Neural cell (in vitro differentiated cells): ENCODE results near the gene CLEC1B. TPM values are rescaled to one million over a fixed set of nuclear protein-coding genes. Genes with fewer than 3 reads are reported as not detected.

Source experiments
- H2AFZ ChIP-seq: fragments of 200-600, 300-800 bp; sonication (generic), shearing (Covaris generic); 2 replicates; pipeline ENCODE4 v1.6.0; 2014; ENCODE audit warnings: low read depth, mild to moderate bottlenecking, antibody characterized with exemption, low read length, moderate library complexity
- H3F3A ChIP-seq: fragments of 200-600 bp; shearing (Covaris generic); 2 replicates; pipeline ENCODE4 v1.6.1; 2016; ENCODE audit warnings: mild to moderate bottlenecking, moderate library complexity, mixed read lengths, antibody characterized with exemption, low read length; ENCODE audit not compliant: insufficient read depth, poor library complexity, severe bottlenecking
- H3K27ac ChIP-seq: fragments of 200-600, 300-800 bp; sonication (generic), shearing (Covaris generic); 2 replicates; pipeline ENCODE4 v1.5.1; 2014; ENCODE audit warnings: mild to moderate bottlenecking, low read length, moderate library complexity
- H3K27me3 ChIP-seq: fragments of 300-800, 200-600 bp; sonication (generic), shearing (Covaris generic); 2 replicates; pipeline ENCODE4 v1.6.0; 2014; ENCODE audit warnings: mild to moderate bottlenecking, low read depth, low read length, moderate library complexity; ENCODE audit not compliant: insufficient read depth
- H3K36me3 ChIP-seq: fragments of 300-800, 200-600 bp; sonication (generic), shearing (Covaris generic); 2 replicates; pipeline ENCODE4 v1.5.1; 2014; ENCODE audit warnings: mild to moderate bottlenecking, antibody characterized with exemption, low read length, moderate library complexity; ENCODE audit not compliant: insufficient read depth
- H3K4me2 ChIP-seq: fragments of 300-800, 200-600 bp; sonication (generic), shearing (Covaris generic); 2 replicates; pipeline ENCODE4 v1.6.0; 2014; ENCODE audit warnings: mild to moderate bottlenecking, low read length
- H3K4me3 ChIP-seq: fragments of 300-800, 200-600 bp; sonication (generic), shearing (Covaris generic); 2 replicates; pipeline ENCODE4 v1.5.1; 2014; ENCODE audit warnings: mild to moderate bottlenecking, low read length, moderate library complexity
- H3K79me2 ChIP-seq: fragments of 200-600 bp; shearing (Covaris generic); replicated peaks from 2 replicates; pipeline ENCODE4 v1.6.0; 2014; ENCODE audit warnings: mild to moderate bottlenecking, low read length, moderate library complexity; ENCODE audit not compliant: insufficient read depth
- H3K9ac ChIP-seq: fragments of 300-800, 200-600 bp; sonication (generic), shearing (Covaris generic); 2 replicates; pipeline ENCODE4 v1.6.1; 2016; ENCODE audit warnings: mild to moderate bottlenecking, low read length, mixed read lengths
- H3K9me2 ChIP-seq: fragments of 200-600 bp; shearing (Covaris generic); 2 replicates; pipeline ENCODE4 v1.6.1; 2016; ENCODE audit warnings: mild to moderate bottlenecking, low read length, mixed read lengths; ENCODE audit not compliant: insufficient read depth
- H3K9me3 ChIP-seq: fragments of 200-600, 300-800 bp; sonication (generic), shearing (Covaris generic); 2 replicates; pipeline ENCODE4 v1.6.1; 2016; ENCODE audit warnings: mild to moderate bottlenecking, mixed run types, low read length, moderate library complexity, mixed read lengths
- H4K20me1 ChIP-seq: fragments of 200-600 bp; shearing (Covaris generic); 2 replicates; pipeline ENCODE4 v1.6.1; 2016; ENCODE audit warnings: mild to moderate bottlenecking, mixed run types; ENCODE audit not compliant: insufficient read depth
- EP300 ChIP-seq: fragments of 450-650 bp; conservative IDR thresholded peaks from 2 replicates; pipeline ENCODE4 v1.6.1; 2014; ENCODE audit warnings: antibody characterized with exemption, mild to moderate bottlenecking, moderate library complexity; ENCODE audit not compliant: poor library complexity, severe bottlenecking
- EZH2 ChIP-seq: fragments of 200-600, 300-800 bp; shearing (Covaris generic), sonication (generic); IDR thresholded peaks from 2 replicates; pipeline ENCODE4 v1.6.1; 2014; ENCODE audit warnings: antibody characterized with exemption, low read length, borderline replicate concordance, mild to moderate bottlenecking; ENCODE audit not compliant: insufficient read depth, poor library complexity, severe bottlenecking
- MXI1 ChIP-seq: fragments of 450-650 bp; conservative IDR thresholded peaks from 2 replicates; pipeline ENCODE4 v1.6.1; 2014; ENCODE audit warnings: antibody characterized with exemption, mild to moderate bottlenecking; ENCODE audit not compliant: poor library complexity, severe bottlenecking
- POLR2AphosphoS5 ChIP-seq: IDR thresholded peaks from 2 replicates; pipeline ENCODE4 v1.6.1; 2012
- RAD21 ChIP-seq: fragments of 450-650 bp; conservative IDR thresholded peaks from 2 replicates; pipeline ENCODE4 v1.6.1; 2014; ENCODE audit warnings: antibody characterized with exemption, mild to moderate bottlenecking, moderate library complexity
- SMC3 ChIP-seq: fragments of 450-650 bp; conservative IDR thresholded peaks from 2 replicates; pipeline ENCODE4 v1.6.1; 2014; ENCODE audit warnings: antibody characterized with exemption, mild to moderate bottlenecking, moderate library complexity; ENCODE audit not compliant: poor library complexity
- TAF1 ChIP-seq: IDR thresholded peaks from 2 replicates; pipeline ENCODE4 v1.6.1; 2012; ENCODE audit warnings: low read depth
- polyA plus RNA-seq: library from polyadenylated mRNA; depleted of rRNA; stranded (reverse); fragments of >200 nt; gene quantifications from 2 replicates; pipeline ENCODE4 v1.2.3, GENCODE V29; 2014
- TF ChIP-seq, protein P1 (sequence below): IDR thresholded peaks from 2 replicates; pipeline ENCODE4 v1.6.1; 2012; ENCODE audit warnings: borderline replicate concordance
- TF ChIP-seq, protein P2 (sequence below): fragments of 450-650 bp; IDR thresholded peaks from 2 replicates; pipeline ENCODE4 v1.5.1; 2014; ENCODE audit warnings: antibody characterized with exemption, mild to moderate bottlenecking, moderate library complexity; ENCODE audit not compliant: poor library complexity, severe bottlenecking

The CLEC1B gene
- polyA plus RNA-seq, 1 donor from 2014 or later = not detected

DNA sequence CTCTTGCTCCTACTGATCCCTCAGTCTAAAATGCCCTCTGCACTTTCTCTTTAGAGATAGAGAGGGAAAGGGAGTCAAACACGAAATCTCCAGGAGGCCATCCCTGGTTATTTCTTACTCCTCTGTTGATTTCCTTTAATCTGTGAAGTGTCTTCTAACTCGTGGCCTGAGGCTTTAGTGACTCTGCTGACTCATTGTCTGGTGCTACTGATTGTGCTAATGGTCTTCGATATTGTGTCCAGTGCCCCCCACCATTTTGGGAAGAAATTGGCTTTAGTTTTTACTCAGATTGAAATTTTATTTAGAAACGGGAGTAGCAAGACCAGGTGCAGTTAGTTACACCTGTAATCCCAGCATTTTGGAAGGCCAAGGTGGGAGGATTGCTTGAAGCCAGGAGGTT, 32.4 kb upstream of the CLEC1B start:
- no peak overlapping the region for H3K27ac ChIP-seq
- TF ChIP-seq, protein P1, sequence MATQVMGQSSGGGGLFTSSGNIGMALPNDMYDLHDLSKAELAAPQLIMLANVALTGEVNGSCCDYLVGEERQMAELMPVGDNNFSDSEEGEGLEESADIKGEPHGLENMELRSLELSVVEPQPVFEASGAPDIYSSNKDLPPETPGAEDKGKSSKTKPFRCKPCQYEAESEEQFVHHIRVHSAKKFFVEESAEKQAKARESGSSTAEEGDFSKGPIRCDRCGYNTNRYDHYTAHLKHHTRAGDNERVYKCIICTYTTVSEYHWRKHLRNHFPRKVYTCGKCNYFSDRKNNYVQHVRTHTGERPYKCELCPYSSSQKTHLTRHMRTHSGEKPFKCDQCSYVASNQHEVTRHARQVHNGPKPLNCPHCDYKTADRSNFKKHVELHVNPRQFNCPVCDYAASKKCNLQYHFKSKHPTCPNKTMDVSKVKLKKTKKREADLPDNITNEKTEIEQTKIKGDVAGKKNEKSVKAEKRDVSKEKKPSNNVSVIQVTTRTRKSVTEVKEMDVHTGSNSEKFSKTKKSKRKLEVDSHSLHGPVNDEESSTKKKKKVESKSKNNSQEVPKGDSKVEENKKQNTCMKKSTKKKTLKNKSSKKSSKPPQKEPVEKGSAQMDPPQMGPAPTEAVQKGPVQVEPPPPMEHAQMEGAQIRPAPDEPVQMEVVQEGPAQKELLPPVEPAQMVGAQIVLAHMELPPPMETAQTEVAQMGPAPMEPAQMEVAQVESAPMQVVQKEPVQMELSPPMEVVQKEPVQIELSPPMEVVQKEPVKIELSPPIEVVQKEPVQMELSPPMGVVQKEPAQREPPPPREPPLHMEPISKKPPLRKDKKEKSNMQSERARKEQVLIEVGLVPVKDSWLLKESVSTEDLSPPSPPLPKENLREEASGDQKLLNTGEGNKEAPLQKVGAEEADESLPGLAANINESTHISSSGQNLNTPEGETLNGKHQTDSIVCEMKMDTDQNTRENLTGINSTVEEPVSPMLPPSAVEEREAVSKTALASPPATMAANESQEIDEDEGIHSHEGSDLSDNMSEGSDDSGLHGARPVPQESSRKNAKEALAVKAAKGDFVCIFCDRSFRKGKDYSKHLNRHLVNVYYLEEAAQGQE = no peak
- no peak for TF ChIP-seq POLR2AphosphoS5
- TF ChIP-seq EZH2 = no peak
- no peak for TF ChIP-seq SMC3
- no peak for TF ChIP-seq MXI1
- no peak for TF ChIP-seq TAF1
- no peak for TF ChIP-seq RAD21
- TF ChIP-seq, protein P2, sequence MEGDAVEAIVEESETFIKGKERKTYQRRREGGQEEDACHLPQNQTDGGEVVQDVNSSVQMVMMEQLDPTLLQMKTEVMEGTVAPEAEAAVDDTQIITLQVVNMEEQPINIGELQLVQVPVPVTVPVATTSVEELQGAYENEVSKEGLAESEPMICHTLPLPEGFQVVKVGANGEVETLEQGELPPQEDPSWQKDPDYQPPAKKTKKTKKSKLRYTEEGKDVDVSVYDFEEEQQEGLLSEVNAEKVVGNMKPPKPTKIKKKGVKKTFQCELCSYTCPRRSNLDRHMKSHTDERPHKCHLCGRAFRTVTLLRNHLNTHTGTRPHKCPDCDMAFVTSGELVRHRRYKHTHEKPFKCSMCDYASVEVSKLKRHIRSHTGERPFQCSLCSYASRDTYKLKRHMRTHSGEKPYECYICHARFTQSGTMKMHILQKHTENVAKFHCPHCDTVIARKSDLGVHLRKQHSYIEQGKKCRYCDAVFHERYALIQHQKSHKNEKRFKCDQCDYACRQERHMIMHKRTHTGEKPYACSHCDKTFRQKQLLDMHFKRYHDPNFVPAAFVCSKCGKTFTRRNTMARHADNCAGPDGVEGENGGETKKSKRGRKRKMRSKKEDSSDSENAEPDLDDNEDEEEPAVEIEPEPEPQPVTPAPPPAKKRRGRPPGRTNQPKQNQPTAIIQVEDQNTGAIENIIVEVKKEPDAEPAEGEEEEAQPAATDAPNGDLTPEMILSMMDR = no peak
- no peak for TF ChIP-seq EP300
- H3K4me2 ChIP-seq = no peak overlapping the region

DNA sequence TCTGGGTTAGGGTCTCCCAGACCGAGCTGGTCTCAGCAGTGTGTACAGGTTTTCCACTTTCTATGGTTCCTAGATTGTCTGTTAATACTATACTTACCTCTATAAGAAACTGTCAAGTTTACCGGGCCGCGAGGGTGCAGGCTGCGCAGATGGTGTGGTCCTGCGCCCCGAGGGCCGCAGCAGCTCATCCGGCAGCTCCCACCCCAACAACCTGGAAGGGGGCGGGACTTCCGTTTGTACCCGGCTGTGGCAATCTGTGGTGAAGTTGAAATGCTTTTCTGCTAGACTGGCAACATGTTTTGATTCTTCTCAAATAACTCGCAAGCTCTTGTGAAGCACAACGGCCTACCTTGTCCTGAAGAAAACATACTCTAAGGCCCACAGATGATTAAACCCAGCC, 31.5 kb upstream of the CLEC1B start, which contains the start of gene CLEC9A:
Gene CLEC9A, plus strand, starts transcription at position 237 of the 400 bp plus-strand sequence. CDS start 22,006 bp downstream, outside the sequence.
- H4K20me1 ChIP-seq = no peaks in the 10 kb centered on the region
- TF ChIP-seq, protein P1 = no peak
- no peak for TF ChIP-seq EZH2
- TF ChIP-seq MXI1 = no peak
- no peak for TF ChIP-seq TAF1
- no peak for TF ChIP-seq SMC3
- TF ChIP-seq EP300 = no peak
- no peak for TF ChIP-seq POLR2AphosphoS5
- TF ChIP-seq, protein P2 = no peak
- TF ChIP-seq RAD21 = no peak
- no peak within 1 kb of the TSS for H3K27ac ChIP-seq
- no peaks in the 10 kb centered on the region for H3K27me3 ChIP-seq
- H3K4me2 ChIP-seq = no peak within 1 kb of the TSS
- no peaks in the 10 kb centered on the region for H3K36me3 ChIP-seq
- no peaks in the 10 kb centered on the region for H3K79me2 ChIP-seq
- H2AFZ ChIP-seq = no peak within 1 kb of the TSS
- no peak within 1 kb of the TSS for H3K9ac ChIP-seq
- no peaks in the 10 kb centered on the region for H3K9me2 ChIP-seq
- H3F3A ChIP-seq = no peaks in the 10 kb centered on the region
- no peaks in the 10 kb centered on the region for H3K9me3 ChIP-seq
- H3K4me3 ChIP-seq = no peak within 1 kb of the TSS

More for the DNA sequence above, 32.4 kb upstream of the CLEC1B start:
- no peaks in the 10 kb centered on the region for H3F3A ChIP-seq
- no peaks in the 10 kb centered on the region for H3K36me3 ChIP-seq
- no peak overlapping the region for H3K9ac ChIP-seq
- no peak overlapping the region for H2AFZ ChIP-seq
- H3K79me2 ChIP-seq = no peaks in the 10 kb centered on the region
- H4K20me1 ChIP-seq = no peaks in the 10 kb centered on the region
- no peak overlapping the region for H3K4me3 ChIP-seq
- H3K9me2 ChIP-seq = no peaks in the 10 kb centered on the region
- H3K27me3 ChIP-seq = no peaks in the 10 kb centered on the region
- no peaks in the 10 kb centered on the region for H3K9me3 ChIP-seq
